NCI-H128 (cell line): Measurements from ENCODE around the gene PHC2.

Experiments used
- DNase-seq: peaks from one replicate; lab custom pipeline; 2025; ENCODE audit not compliant: unreplicated experiment; lab: John Stamatoyannopoulos, UW

PHC2 gene

DNA sequence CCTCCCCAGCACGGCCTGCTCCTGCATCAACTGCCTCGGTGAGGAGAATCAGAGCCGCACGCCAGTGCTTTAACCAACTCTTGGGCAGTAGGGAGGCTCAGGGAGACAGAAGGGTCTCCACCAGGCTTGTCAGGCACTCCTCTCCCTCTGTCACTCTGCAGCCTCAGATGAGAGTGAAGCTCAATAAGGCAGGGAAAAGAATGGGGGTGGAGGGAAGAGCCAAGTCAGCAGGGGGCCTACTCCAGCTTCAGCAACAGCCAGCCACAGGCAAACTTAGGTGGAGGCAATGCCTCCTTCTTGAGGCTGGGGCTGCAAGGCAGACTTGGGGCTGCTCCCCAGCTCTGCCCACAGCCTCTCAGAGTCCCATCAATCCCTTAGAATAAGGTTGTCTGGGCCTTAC is 58.2 kb downstream of the PHC2 start:
- DNase-seq: no peak

DNA sequence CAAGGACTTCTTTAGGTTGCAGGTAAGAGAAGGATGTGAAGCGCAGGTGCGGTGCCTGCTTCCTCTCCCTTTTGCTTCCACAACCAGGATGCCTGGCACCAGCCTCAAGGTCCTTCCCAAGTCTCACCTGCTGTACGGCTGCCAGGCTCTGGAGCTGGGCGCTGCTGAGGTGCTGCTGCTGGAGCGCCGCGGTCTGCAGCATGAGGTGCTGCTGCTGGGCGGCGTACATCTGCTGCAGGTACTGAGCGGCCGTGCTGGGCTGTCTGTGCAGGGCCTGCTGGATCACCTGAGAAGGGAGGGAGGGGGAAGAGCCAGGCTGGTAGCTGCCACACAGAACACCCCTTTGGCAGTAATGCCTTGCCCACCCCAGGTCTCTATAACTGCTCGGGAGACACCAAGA is 58.7 kb downstream of the PHC2 start:
- DNase-seq: no peak

GRCh38 chr1:33371334-33371733 is 59.6 kb downstream of the PHC2 start:
- DNase-seq: no peak

DNA sequence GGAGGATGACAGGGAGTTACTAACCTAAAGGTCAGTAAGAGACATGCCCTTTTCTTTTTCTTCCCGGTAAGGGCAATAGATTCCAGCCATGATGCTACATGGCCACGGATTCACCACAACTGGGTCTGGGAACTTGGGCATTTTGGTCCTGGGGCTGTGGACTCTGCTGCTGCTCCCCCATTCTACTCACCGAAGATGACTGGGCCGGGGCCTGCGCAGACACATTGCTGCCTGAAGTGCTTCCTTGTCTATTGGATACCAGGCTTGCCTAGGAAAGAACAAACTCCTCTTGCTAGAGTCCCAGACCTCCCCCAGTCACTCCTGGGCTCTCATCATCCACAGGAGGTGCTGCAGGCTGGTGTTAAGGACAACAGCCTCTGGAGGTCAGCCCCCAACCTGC is 60.1 kb downstream of the PHC2 start:
- no peak for DNase-seq

- DNase-seq: no peak
Measured at GRCh38 chr1:33370301-33370700, 60.6 kb downstream of the PHC2 start.

DNA sequence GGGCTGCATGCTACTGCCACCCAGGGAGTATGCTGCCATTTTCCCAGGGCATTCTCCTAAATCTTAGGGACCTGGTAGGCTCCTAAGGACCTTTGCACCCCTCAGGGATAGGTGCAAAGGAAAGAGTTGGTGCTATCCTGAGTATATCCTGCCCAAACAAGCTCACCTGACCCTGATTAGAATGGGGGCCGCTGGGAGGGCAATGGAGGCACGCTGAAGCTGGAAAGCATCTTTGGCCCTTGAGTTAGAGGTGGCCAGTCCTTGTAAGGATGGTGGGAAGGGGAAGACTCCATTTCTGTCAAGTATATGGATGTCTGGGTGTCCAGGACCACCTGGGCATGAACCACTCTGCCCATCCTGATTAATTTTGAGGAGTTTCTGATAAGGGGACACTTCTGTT is 61.1 kb downstream of the PHC2 start:
- DNase-seq: no peak

- DNase-seq: no peak
Measured at GRCh38 chr1:33369081-33369480, 61.8 kb downstream of the PHC2 start.

- no peak for DNase-seq
Measured at GRCh38 chr1:33368431-33368830, 62.5 kb downstream of the PHC2 start.

- DNase-seq: peak; percentile 65
Measured at GRCh38 chr1:33367485-33368405, 63.1 kb downstream of the PHC2 start.

GRCh38 chr1:33366762-33367484 is 64.0 kb downstream of the PHC2 start:
- no peak for DNase-seq

GRCh38 chr1:33365560-33365997 is 65.3 kb downstream of the PHC2 start:
- no peak for DNase-seq

DNA sequence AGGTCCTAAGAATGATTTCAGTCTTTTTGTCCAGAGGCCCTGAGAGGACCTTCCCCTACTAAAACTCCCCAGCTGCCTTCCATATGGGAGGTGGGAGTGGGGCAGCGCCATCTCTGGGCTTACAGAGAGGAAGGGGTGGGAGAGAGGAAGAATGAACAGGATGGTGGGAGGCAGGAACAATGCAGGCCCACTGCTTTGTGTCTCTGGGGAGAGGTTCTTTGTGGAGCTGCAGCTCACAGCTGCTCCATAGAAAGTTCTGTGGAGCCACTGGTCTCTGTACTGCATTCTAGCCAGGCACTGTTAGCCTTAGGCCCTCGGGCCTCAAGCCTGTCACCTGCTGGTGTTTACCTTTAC is 66.4 kb downstream of the PHC2 start:
- no peak for DNase-seq

GRCh38 chr1:33363470-33363861 is 67.4 kb downstream of the PHC2 start:
- no peak for DNase-seq

- no peak for DNase-seq
Measured at GRCh38 chr1:33363021-33363420, 67.9 kb downstream of the PHC2 start.

GRCh38 chr1:33361532-33362235 is 69.2 kb downstream of the PHC2 start:
- no peak for DNase-seq

GRCh38 chr1:33360367-33360766 is 70.5 kb downstream of the PHC2 start:
- no peak for DNase-seq

DNA sequence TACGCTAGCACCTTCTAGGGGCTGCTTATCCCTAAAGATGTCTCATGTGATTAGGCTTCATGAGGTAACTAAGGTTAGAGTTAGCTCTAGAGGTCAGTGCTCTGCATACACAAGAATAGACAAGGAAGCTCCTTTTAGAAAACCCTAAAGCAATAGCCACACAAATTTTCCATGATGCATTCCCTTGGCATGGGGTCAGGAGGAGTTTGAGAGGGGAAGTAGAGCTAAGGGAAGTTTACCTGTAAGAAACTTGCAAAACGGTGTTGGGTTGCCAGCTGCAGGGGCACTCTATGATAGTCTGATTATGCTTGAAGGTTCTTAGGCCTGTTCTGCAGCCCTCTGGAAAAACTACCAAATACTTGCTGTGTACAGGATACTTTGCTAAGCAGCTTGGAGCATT is 71.0 kb downstream of the PHC2 start:
- no peak for DNase-seq

DNA sequence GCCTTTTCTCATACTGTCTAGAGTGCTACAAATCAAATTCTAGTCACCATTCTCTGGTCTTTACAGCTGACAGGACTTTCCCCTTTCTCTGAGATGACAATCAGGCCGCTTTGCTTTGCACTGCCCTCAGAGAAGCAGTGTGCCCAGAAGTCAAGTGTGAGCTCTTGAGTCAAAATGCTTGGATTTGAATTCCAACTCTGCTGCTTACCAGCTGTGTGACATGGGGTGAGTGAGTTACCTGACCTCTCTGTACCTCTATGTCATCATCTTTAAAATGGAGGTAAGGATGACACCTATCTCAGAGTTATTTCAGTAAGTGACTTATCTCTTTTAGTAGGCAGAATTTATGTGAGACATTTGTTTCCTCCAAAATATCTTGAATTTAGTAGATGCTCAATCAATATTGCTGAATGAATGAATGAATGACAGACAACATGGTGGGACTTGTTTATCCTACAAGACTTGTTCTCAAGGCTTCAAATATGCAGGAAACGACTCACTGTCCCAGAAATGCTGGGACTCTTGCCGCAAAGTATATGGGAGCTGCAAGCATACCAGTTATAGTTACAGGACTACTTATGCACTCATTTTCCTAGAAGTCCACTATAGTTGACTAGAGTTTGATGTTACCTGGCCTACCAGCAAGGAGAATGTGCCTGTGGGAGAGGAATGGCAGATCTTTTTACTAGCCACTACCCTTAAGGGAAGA is 71.9 kb downstream of the PHC2 start:
- no peak for DNase-seq

- DNase-seq: no peak
Measured at GRCh38 chr1:33358114-33358794, 72.6 kb downstream of the PHC2 start.

- no peak for DNase-seq
Measured at GRCh38 chr1:33357099-33357498, 73.8 kb downstream of the PHC2 start.
